Measurements from ENCODE around the gene TSHZ1.

DNA sequence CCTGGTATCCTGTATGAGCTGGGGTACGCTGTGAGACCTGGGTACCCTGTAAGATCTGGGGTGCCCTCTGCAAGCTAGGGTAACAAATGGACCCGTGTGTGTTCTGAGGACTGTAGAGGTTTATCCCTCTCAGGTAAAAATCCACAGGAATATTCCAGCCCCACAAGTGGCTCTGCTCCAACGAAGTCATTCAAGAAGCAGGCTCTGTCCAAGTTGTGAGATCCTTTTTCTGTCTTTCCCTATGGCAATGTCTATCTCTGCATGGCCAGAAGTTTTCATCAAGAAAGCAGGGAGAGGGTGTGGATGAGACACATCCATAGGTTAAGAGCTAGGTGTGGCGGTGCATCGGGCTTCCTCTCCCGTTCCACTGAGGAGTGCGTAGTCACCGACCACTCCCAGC lies 44.7 kb upstream of the TSHZ1 start:
- TF ChIP-seq, protein P1, sequence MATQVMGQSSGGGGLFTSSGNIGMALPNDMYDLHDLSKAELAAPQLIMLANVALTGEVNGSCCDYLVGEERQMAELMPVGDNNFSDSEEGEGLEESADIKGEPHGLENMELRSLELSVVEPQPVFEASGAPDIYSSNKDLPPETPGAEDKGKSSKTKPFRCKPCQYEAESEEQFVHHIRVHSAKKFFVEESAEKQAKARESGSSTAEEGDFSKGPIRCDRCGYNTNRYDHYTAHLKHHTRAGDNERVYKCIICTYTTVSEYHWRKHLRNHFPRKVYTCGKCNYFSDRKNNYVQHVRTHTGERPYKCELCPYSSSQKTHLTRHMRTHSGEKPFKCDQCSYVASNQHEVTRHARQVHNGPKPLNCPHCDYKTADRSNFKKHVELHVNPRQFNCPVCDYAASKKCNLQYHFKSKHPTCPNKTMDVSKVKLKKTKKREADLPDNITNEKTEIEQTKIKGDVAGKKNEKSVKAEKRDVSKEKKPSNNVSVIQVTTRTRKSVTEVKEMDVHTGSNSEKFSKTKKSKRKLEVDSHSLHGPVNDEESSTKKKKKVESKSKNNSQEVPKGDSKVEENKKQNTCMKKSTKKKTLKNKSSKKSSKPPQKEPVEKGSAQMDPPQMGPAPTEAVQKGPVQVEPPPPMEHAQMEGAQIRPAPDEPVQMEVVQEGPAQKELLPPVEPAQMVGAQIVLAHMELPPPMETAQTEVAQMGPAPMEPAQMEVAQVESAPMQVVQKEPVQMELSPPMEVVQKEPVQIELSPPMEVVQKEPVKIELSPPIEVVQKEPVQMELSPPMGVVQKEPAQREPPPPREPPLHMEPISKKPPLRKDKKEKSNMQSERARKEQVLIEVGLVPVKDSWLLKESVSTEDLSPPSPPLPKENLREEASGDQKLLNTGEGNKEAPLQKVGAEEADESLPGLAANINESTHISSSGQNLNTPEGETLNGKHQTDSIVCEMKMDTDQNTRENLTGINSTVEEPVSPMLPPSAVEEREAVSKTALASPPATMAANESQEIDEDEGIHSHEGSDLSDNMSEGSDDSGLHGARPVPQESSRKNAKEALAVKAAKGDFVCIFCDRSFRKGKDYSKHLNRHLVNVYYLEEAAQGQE (IDR thresholded peaks at IDR 0.05; ENCODE audit: low read depth), result no peak
- TF ChIP-seq TCF12 (IDR thresholded peaks at IDR 0.05; ENCODE audit: low read depth) (no peak), FOXM1 (IDR thresholded peaks at IDR 0.05; ENCODE audit: borderline replicate concordance, low read depth) (no peak), RAD21 (IDR thresholded peaks at IDR 0.05; ENCODE audit: low read depth) (no peak), EP300 (IDR thresholded peaks at IDR 0.05; ENCODE audit: borderline replicate concordance) (no peak), TAF1 (IDR thresholded peaks at IDR 0.05; ENCODE audit: low read depth) (no peak), EGR1 (IDR thresholded peaks at IDR 0.05) (no peak), CEBPB (IDR thresholded peaks at IDR 0.05) (no peak), TEAD4 (IDR thresholded peaks at IDR 0.05) (no peak), YY1 (IDR thresholded peaks at IDR 0.05; ENCODE audit: low read depth) (no peak), NFIC (IDR thresholded peaks at IDR 0.05) (no peak), CREB1 (IDR thresholded peaks at IDR 0.05; ENCODE audit: low read depth) (no peak)
- TF ChIP-seq, protein P2, sequence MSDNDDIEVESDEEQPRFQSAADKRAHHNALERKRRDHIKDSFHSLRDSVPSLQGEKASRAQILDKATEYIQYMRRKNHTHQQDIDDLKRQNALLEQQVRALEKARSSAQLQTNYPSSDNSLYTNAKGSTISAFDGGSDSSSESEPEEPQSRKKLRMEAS (IDR thresholded peaks at IDR 0.05), result no peak
